Psoas muscle (tissue), 8 donors: ENCODE measurements around the gene DENND2D. TPM values are rescaled to one million over a fixed set of nuclear protein-coding genes. Genes with fewer than 3 reads are reported as not detected.

Experiments
- ATAC-seq, 4 donors: fragments of 200-7000 bp; cut with Tn5 transposase; one replicate each; pipeline ENCODE4 v1.9.1; 2020; ENCODE audit warnings: moderate library complexity in 3 of 4, mild to moderate bottlenecking in 2 of 4
- DNase-seq, 2 donors: peaks; one replicate each; pipeline ENCODE4 v3.0.0-alpha.2; 2020
- H3K27ac ChIP-seq: fragments of 200-600 bp; one replicate; pipeline ENCODE4 v1.8.0; 2022
- H3K27me3 ChIP-seq, 3 donors: fragments of 200-600 bp in 1 of 3; one replicate each; pipeline versions ENCODE4 v1.6.1 to v1.8.0; 2013 to 2022; ENCODE audit warnings: low read length in 2 of 3, mild to moderate bottlenecking in 2 of 3, moderate library complexity in 1 of 3; ENCODE audit not compliant: insufficient read depth in 3 of 3
- H3K36me3 ChIP-seq, 2 donors: fragments of 200-600 bp in 1 of 2; one replicate each; pipeline versions ENCODE4 v1.6.1 to v1.8.0; 2013 to 2022; ENCODE audit warnings: low read depth in 1 of 2, mild to moderate bottlenecking in 1 of 2, moderate library complexity in 1 of 2; ENCODE audit not compliant: insufficient read depth in 1 of 2
- H3K4me1 ChIP-seq: fragments of 200-600 bp; one replicate; pipeline ENCODE4 v1.8.0; 2022
- H3K4me3 ChIP-seq: fragments of 200-600 bp; one replicate; pipeline ENCODE4 v1.8.0; 2022; ENCODE audit warnings: mild to moderate bottlenecking
- H3K9me3 ChIP-seq: fragments of 200-600 bp; one replicate; pipeline ENCODE4 v1.8.0; 2022
- CTCF ChIP-seq: fragments of 200-600 bp; IDR thresholded peaks from one replicate; pipeline ENCODE4 v1.8.0; 2022; ENCODE audit warnings: antibody characterized with exemption
- WGBS, 3 donors: extraction: QIAGEN DNeasy Blood & Tissue Kit; methylation state at CpG; one replicate each; pipeline versions ENCODE4 v1.1.6 to v1.1.7; 2013; 5-methylcytosine and 5-hydroxymethylcytosine counted together
- intact Hi-C, 2 donors: fragments of 100-400 bp; cut with DNase I; formaldehyde crosslinking; loops; one replicate each; pipeline versions ENCODE4 v1.11.0 to v1.14.2; 2022
- polyA plus RNA-seq, 3 donors: library from polyadenylated mRNA; stranded (reverse); fragments of 200-250 nt; gene quantifications; one replicate each; pipeline ENCODE4 v1.2.3, GENCODE V29; 2013
- total RNA-seq, 4 donors: library from RNA; stranded (reverse); fragmentation: NEBNext Ultra II Directional in 2 of 4; extraction: Animal tissue kit (Norgen Biotek cat#: 25700) in 2 of 4; gene quantifications; one replicate each; pipeline versions ENCODE4 v1.2.1 to v1.2.4, GENCODE V29; 2021 to 2023
- donor health status: healthy with polysubstance abuse.
- donor health status: DM: no; HTN: no; CAD: no; lungs with moderate emphysema.
- donor health status: Bipolar disorder and iron deficiency.
- donor health status: healthy.
- donor health status: DM: yes; HTN: yes; CAD: no.
- donor health status: DM: no; HTN: no; CAD: no.
- donor health status: DM: no; HTN: no; CAD: no.
- donor health status: DM: yes; HTN: yes; CAD: no.

The DENND2D gene
- total and polyA plus RNA-seq, 7 donors: 0.31 to 2.1 (median 1.2) TPM

DNA sequence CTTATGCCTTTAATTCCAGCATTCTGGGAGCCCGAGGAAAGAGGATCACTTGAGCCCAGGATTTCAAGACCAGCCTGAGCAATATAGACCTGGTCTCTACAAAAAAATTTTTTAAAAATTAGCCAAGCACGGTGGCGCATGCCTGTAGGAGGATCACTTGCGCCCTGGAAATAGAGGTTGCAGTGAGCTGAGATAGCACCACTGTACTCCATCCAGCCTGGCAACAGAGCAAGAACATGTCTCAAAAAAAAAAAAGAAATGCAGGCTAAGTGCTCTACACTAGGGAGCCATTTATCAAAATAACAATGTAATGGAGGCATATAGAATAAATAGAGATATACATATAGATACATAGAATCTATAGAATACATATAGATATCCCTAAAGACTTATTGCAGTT is 37.1 kb downstream of the DENND2D start:
- peaks cover 2 to 60% of the 10 kb centered on the region in 2 donors for H3K36me3 ChIP-seq
- no peak overlapping the region for H3K4me3 ChIP-seq
- WGBS, 3 donors: 85 to 95% (median 92%) methylated on average over 4 of the region's 4 CpGs
- H3K4me1 ChIP-seq: no peaks in the 10 kb centered on the region
- DNase-seq: no peak
- no peak overlapping the region for H3K27ac ChIP-seq
- ATAC-seq: no peak
- H3K27me3 ChIP-seq: no peaks in the 10 kb centered on the region
- intact Hi-C loops: no loop called here
- TF ChIP-seq CTCF: no peak
- H3K9me3 ChIP-seq: no peaks in the 10 kb centered on the region

- intact Hi-C loops: no loop called here
- Histone ChIP-seq H3K4me3 (no peak overlapping the region), H3K27ac (no peak overlapping the region), H3K9me3 (no peaks in the 10 kb centered on the region), H3K36me3 (peaks cover 2 to 52% of the 10 kb centered on the region in 2 donors), H3K27me3 (no peaks in the 10 kb centered on the region), H3K4me1 (no peaks in the 10 kb centered on the region)
- ATAC-seq (no peak), DNase-seq (no peak)
- no peak for TF ChIP-seq CTCF
- 95 to 98% (median 96%) methylated on average over 2 of the region's 2 CpGs for WGBS, 3 donors
Measured at GRCh38 chr1:111162488-111162880, 38.0 kb downstream of the DENND2D start.

- Histone ChIP-seq H3K9me3 (no peaks in the 10 kb centered on the region), H3K27me3 (no peaks in the 10 kb centered on the region), H3K4me1 (no peaks in the 10 kb centered on the region), H3K27ac (no peak overlapping the region), H3K4me3 (no peak overlapping the region), H3K36me3 (peaks cover 2 to 48% of the 10 kb centered on the region in 2 donors)
- ATAC-seq (no peak), DNase-seq (no peak)
- no peak for TF ChIP-seq CTCF
- WGBS, 3 donors: 30 to 50% (median 44%) methylated on average over 1 of the region's 1 CpG
- intact Hi-C loops: no loop called here
Measured at GRCh38 chr1:111161843-111162487, 38.5 kb downstream of the DENND2D start.

DNA sequence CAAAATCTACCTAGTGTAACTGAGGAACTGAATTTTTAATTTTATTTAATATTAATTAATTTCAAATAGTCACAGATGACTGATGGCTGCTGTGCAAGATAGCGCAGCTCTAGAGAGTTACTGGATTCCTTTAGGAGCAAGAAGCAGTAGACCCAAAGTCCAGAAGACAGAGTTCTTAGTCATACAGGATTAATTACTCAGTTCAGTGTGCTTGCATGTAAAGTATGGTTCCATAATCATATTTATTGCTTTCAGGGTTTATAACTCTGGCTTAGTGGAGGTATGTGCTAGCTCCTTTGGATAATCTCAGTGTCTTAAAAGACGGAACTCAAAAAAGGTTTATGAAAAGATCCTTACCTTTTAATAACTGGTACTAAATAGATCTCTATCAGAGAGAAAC is 43.0 kb downstream of the DENND2D start:
- 95 to 97% (median 96%) methylated on average over 2 of the region's 2 CpGs for WGBS, 3 donors
- H3K27ac ChIP-seq: no peak overlapping the region

More for the DNA sequence above, 43.0 kb downstream of the DENND2D start:
- Histone ChIP-seq H3K9me3 (no peaks in the 10 kb centered on the region), H3K4me1 (no peaks in the 10 kb centered on the region), H3K27me3 (no peaks in the 10 kb centered on the region), H3K4me3 (no peak overlapping the region), H3K36me3 (peaks cover 0 to 51% of the 10 kb centered on the region in 2 donors)
- TF ChIP-seq CTCF: no peak
- DNase-seq: no peak
- no peak for ATAC-seq
- intact Hi-C loops: no loop called here
